Activated naive CD4-positive, alpha-beta T cell treated with anti-CD3 and anti-CD28 coated beads, Interleukin-2, amount 10 ng/mL, durations not matched to agents 7 days and 5 days (primary cell): ENCODE results near the gene UNC5A.

Experiments
- CTCF ChIA-PET: fragments of 350-600 bp; sonication (Branson Sonifier 250); formaldehyde crosslinking; loops from one replicate; lab custom pipeline; 2021; ENCODE audit warnings: antibody characterized with exemption; lab: Charles Lee
- DNase-seq: peaks from one replicate; pipeline ENCODE4 v3.0.0-alpha.2; 2020
- H3K27ac Mint-ChIP-seq: one replicate; pipeline ENCODE4 v1.8.0; 2021; ENCODE audit warnings: mild to moderate bottlenecking, moderate library complexity, mixed read lengths
- H3K27me3 Mint-ChIP-seq: one replicate; pipeline ENCODE4 v1.8.0; 2021; ENCODE audit warnings: mild to moderate bottlenecking, mixed read lengths
- H3K36me3 Mint-ChIP-seq: one replicate; pipeline ENCODE4 v1.8.0; 2021; ENCODE audit warnings: mixed read lengths
- H3K4me1 Mint-ChIP-seq: one replicate; pipeline ENCODE4 v1.8.0; 2021; ENCODE audit warnings: mixed read lengths
- H3K4me3 Mint-ChIP-seq: one replicate; pipeline ENCODE4 v1.8.0; 2021; ENCODE audit warnings: mild to moderate bottlenecking, moderate library complexity, mixed read lengths
- H3K9me3 Mint-ChIP-seq: one replicate; pipeline ENCODE4 v1.8.0; 2021; ENCODE audit warnings: mixed read lengths

UNC5A gene

DNA sequence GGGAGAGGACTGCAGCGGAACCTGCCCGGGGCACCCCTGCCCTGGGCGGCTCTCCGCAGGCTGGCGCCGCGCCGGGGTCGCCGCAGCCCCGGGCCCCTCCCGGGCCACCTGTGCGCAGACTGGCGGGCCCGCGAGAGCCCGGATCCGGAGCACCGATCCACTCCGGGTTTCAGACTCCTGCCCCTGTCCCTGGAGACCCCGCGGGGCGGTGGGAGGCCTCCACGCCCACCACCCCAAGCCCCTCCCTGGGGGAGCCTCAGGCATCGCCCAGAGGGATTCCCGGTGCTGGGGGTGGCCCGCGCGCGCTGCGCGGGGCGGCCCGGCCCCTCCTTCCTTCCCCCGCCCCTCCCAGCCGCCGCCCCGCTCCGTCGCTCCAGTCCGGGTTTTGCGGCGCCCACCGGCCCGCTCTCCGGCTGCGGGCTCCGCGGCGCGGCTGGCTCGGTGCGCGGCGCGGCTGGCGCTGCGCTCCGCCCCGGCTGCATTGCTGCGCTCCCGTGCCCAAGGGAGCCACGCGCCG is at the start of gene UNC5A:
Gene UNC5A (plus strand): TSS at position 479 of the 517 bp plus-strand sequence. CDS start 192 bp downstream, outside the sequence.
- Mint-ChIP-seq H3K27me3 (peaks cover 91% of the 10 kb centered on the region), H3K4me1 (peaks cover 14% of the 10 kb centered on the region), H3K9me3 (no peaks in the 10 kb centered on the region), H3K4me3 (peak within 1 kb of the TSS; percentile 66), H3K36me3 (no peaks in the 10 kb centered on the region), H3K27ac (no peak within 1 kb of the TSS)
- CTCF ChIA-PET: interaction anchor here (1.2 kb wide), 1 partner anchor 8 kb away, joined by 3 read pairs; no protein-coding TSS in a partner anchor
- peak; percentile 64 for DNase-seq

DNA sequence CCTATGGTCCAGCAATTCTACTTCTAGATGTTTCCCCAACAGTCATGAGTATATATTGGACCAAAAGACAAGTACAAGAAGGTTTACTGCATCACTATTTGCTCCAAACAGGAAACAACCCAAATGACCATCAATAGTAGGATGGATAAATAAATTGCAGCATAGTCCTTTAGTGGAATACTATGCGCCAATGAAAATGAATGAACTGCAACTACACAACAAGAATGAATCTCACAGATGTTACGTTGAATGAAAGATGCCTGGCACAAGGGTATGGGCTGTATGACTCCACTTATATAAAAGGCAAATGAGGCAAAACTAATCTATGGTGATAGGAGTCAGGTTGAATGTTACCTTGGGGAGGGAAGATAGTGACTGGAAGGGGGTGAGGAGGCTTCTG is 48.6 kb upstream of the UNC5A start:
- H3K4me1 Mint-ChIP-seq: no peaks in the 10 kb centered on the region
- CTCF ChIA-PET: no interaction called here
- H3K4me3 Mint-ChIP-seq: no peak overlapping the region
- H3K9me3 Mint-ChIP-seq: no peaks in the 10 kb centered on the region
- no peaks in the 10 kb centered on the region for H3K36me3 Mint-ChIP-seq
- no peak overlapping the region for H3K27ac Mint-ChIP-seq
- peaks cover 25% of the 10 kb centered on the region for H3K27me3 Mint-ChIP-seq
- no peak for DNase-seq

DNA sequence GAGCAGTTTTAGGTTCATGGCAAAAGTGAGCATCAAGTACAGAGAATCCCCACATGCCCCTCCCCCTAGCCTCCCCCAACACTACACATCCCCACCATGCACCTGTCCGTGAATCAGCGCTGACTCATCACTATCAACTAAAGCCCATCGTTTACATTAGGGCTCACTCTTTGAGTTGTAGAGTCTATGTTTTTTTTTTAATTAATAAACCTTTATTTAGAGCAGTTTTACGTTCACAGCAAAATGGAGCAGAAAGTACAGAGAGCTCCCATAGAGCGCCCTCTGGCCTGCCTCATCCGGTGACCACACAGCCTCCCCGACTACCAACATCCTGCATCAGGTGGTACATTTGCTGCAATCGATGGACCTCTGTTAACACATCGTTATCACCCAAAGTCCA is 47.9 kb upstream of the UNC5A start:
- no peak overlapping the region for H3K27ac Mint-ChIP-seq
- no peaks in the 10 kb centered on the region for H3K36me3 Mint-ChIP-seq
- no peak overlapping the region for H3K4me3 Mint-ChIP-seq
- no peaks in the 10 kb centered on the region for H3K4me1 Mint-ChIP-seq
- H3K27me3 Mint-ChIP-seq: peaks cover 25% of the 10 kb centered on the region
- CTCF ChIA-PET: no interaction called here
- H3K9me3 Mint-ChIP-seq: no peaks in the 10 kb centered on the region
- no peak for DNase-seq

DNA sequence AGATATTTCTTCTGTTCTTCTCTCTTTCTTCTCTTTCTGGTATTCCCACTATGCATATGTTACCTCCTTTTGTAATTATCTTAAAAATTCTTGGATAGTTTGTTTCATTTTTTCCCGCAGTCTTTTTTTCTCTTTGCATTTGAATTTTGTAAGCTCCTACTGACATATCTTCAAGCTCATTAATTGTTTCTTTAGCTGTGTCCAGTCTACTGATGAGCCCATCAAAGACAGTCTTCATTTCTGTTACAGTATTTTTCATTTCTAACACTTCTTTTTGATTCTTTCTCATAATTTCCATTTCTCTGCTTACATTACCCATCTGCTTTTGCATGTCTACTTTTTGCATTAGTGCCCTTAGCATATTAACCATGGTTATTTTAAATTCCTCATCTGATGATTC is 44.7 kb upstream of the UNC5A start:
- H3K27me3 Mint-ChIP-seq: peaks cover 29% of the 10 kb centered on the region
- CTCF ChIA-PET: no interaction called here

DNA sequence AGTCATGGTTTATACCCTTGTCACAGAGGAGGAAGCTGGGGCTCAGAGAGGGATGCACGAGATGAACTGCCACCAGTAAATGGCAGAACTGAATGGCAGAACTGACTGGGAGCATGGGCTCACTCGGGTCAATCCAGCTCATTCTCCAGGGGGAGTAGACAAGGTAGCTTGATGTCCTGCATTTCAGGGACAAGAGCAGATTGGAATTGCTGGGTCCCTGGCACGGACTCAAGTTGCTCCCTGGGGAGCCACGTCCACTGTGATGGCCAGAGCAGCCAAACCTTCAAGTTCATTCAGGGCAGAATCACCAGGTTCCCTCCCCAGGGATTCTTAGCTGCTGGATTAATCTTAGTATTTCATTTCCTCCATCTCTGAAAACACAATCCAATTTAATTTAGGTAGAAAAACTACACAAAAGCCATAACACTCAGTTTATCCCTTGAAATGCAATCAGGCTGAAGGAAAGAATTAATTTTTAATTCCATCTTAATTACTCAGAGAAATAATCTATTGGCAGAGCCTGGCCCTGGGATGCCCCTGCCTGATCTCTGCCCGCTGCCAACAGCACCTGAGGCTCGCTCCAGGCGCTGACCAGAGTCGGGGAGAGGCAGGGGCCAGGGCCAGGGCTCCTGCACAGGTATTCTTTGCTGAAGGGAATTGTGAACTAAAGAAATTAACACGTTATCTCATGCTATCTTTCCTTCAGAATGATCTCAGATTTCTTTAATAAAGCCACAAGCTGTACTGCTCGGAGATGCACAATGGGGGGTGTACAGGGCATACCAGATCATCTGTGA is 42.0 kb upstream of the UNC5A start:
- Mint-ChIP-seq H3K36me3 (no peaks in the 10 kb centered on the region), H3K4me1 (no peaks in the 10 kb centered on the region), H3K27ac (no peak overlapping the region), H3K9me3 (no peaks in the 10 kb centered on the region), H3K4me3 (no peak overlapping the region), H3K27me3 (peaks cover 22% of the 10 kb centered on the region)
- CTCF ChIA-PET: no interaction called here
- no peak for DNase-seq

More for the DNA sequence above, 44.7 kb upstream of the UNC5A start:
- no peaks in the 10 kb centered on the region for H3K4me1 Mint-ChIP-seq
- H3K27ac Mint-ChIP-seq: no peak overlapping the region
- H3K9me3 Mint-ChIP-seq: no peaks in the 10 kb centered on the region
- DNase-seq: no peak
- no peak overlapping the region for H3K4me3 Mint-ChIP-seq
- H3K36me3 Mint-ChIP-seq: no peaks in the 10 kb centered on the region

DNA sequence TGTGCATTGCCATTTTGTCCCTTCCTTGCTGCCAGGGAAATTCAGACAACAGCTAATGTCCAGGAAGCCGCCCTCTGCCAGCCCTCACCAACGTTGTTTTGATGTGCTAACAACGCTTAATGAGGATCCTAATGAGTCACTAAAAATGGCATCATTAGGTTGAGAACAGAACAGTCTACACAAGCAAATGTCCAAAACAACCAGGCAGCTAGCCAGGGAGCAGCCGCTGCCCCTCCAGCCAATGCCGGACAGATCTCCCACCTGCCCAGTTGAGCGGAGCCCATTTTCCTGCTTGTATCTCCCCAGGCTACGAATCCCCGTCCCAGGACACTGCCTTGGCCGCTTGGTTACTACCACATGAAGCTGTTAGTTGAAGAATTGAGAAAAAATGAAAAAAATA is 40.4 kb upstream of the UNC5A start:
- H3K27ac Mint-ChIP-seq: no peak overlapping the region
- no peaks in the 10 kb centered on the region for H3K36me3 Mint-ChIP-seq
- CTCF ChIA-PET: no interaction called here
- no peak overlapping the region for H3K4me3 Mint-ChIP-seq
- H3K27me3 Mint-ChIP-seq: peaks cover 29% of the 10 kb centered on the region
- H3K4me1 Mint-ChIP-seq: no peaks in the 10 kb centered on the region
- no peak for DNase-seq
- H3K9me3 Mint-ChIP-seq: no peaks in the 10 kb centered on the region

DNA sequence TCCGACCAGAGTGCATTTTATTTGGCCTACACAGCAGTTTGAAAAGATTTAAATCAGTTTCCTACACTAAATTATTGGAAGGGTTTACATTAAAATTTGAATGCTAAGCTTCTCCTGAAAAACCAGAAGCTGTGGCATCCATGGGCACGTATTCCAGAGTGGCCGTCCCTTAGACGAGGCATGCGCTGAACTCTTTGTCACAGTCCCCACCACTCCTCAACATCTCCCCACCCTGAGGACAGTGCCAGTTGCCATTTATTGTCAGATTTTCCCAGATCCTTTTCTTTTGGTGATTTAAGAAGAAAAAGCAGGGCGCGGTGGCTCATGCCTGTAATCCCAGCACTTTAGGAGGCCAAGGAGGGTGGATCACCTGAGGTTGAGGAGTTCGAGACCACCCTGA is 39.9 kb upstream of the UNC5A start:
- Mint-ChIP-seq H3K4me1 (no peaks in the 10 kb centered on the region), H3K36me3 (no peaks in the 10 kb centered on the region), H3K4me3 (no peak overlapping the region), H3K9me3 (no peaks in the 10 kb centered on the region), H3K27ac (no peak overlapping the region), H3K27me3 (peaks cover 31% of the 10 kb centered on the region)
- no peak for DNase-seq
- CTCF ChIA-PET: no interaction called here

DNA sequence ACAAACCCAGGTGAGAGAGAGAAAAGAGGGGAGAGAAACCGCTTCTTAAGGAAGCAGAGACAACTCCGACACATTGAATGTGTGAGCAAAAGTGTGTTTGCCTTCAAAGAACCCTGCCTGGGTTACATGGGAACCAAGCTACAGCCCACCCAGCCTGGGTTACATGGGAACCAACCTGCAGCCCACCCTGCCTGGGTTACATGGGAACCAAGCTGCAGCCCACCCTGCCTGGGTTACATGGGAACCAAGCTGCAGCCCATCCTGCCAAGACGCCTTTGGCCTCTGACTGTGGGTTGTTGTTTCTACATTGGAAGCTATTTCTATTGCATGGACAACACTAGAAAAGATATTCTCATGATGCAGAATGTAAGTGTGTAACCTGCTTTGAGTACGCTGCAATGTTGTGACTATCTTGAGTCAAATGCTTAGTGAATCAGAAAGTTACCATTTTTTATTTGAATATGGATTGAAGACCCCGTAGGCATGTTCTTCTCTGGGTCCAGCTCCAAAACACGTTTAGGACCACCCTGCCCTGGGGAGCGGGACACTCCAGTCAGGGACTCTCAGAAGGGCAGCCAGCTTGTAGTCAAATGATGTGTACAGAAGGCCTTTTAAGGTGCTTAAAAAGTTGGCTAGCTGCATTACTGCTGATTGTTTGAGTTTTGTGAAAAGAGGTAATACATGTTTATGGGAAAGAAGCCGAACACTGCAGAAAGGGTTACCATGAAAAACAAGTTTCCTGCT is 39.1 kb upstream of the UNC5A start:
- no peaks in the 10 kb centered on the region for H3K36me3 Mint-ChIP-seq
- no peak overlapping the region for H3K4me3 Mint-ChIP-seq
- H3K27me3 Mint-ChIP-seq: peaks cover 33% of the 10 kb centered on the region

DNA sequence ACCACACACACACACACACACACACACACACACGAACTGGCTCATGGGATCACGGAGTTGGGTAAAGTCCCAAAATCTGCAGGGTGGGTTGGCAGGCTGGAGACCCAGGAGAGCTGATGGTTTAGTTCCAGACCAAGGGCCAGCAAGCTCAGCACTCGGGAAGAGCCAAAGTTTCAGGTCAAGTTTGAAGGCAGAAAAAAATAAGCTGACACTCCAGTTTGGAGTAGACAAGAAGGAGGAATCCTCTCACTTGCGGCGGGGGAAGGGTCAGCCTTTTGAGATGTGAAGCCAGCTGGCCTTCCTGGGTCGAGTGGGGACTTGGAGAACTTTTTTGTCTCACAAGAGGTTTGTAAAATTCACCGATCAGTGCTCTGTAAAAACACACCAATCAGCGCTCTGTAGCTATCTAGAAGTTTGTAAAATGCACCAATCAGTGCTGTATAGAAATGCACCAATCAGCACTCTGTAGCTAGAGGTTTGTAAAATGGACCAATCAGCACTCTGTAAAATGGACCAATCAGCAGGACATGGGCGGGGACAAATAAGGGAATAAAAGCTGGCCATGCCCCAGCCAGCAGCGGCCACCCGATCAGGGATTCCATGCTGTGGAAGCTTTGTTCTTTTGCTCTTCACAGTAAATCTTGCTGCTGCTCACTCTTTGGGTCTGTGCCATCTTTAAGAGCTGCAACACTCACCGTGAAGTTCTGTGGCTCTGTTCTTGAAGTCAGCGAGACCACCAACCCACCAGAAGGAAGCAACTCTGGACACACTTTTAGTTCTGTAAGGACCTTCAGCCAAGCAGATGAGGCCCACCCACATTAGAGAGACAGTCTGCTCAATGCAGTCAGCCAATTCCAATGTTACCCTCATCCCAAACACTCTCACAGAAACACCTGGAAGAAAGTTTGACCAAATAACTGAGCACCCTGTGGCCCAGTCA is 37.8 kb upstream of the UNC5A start:
- H3K36me3 Mint-ChIP-seq: no peaks in the 10 kb centered on the region
- no peak overlapping the region for H3K4me3 Mint-ChIP-seq
- no peak overlapping the region for H3K27ac Mint-ChIP-seq
- CTCF ChIA-PET: interaction anchor here (0.6 kb wide), 1 partner anchor 12 kb away, joined by 3 read pairs; no protein-coding TSS in a partner anchor
- H3K27me3 Mint-ChIP-seq: peaks cover 34% of the 10 kb centered on the region
- no peaks in the 10 kb centered on the region for H3K4me1 Mint-ChIP-seq
- no peaks in the 10 kb centered on the region for H3K9me3 Mint-ChIP-seq
- DNase-seq: no peak

More for the DNA sequence above, 39.1 kb upstream of the UNC5A start:
- H3K9me3 Mint-ChIP-seq: no peaks in the 10 kb centered on the region
- no peaks in the 10 kb centered on the region for H3K4me1 Mint-ChIP-seq
- DNase-seq: no peak
- CTCF ChIA-PET: no interaction called here
- no peak overlapping the region for H3K27ac Mint-ChIP-seq

DNA sequence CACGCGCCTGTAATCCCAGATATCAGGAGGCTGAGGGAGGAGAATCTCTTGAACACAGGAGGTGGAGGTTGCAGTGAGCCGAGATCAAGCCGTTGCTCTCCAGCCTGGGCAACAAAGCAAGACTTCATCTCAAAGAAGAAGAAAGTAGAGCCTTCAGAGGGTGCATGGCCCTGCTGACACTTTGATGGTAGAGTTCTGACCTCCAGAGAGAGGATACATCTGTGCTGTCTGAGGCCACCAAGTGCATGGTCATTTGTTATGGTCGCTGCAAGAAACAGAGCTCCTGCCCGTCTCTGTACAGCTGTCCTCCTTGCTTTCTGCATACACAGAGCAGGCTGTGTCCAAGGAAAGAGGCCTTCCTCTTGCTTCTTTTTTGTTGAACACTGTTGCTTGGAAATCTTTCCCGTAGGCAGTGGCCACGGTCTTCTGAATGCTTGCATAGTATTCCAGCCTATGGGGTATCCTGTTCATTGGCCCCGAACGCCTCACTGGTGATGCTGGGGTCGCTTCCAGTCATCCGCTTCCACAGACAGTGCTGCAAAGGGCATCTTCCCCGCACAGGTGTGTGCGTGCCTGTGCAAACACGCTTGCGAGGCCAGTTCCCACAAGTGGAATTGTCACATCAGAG is 36.8 kb upstream of the UNC5A start:
- H3K36me3 Mint-ChIP-seq: no peaks in the 10 kb centered on the region
- no peak overlapping the region for H3K4me3 Mint-ChIP-seq
- no peak overlapping the region for H3K27ac Mint-ChIP-seq
- CTCF ChIA-PET: no interaction called here
- no peak for DNase-seq
- H3K9me3 Mint-ChIP-seq: no peaks in the 10 kb centered on the region
- peaks cover 30% of the 10 kb centered on the region for H3K27me3 Mint-ChIP-seq
- no peaks in the 10 kb centered on the region for H3K4me1 Mint-ChIP-seq

DNA sequence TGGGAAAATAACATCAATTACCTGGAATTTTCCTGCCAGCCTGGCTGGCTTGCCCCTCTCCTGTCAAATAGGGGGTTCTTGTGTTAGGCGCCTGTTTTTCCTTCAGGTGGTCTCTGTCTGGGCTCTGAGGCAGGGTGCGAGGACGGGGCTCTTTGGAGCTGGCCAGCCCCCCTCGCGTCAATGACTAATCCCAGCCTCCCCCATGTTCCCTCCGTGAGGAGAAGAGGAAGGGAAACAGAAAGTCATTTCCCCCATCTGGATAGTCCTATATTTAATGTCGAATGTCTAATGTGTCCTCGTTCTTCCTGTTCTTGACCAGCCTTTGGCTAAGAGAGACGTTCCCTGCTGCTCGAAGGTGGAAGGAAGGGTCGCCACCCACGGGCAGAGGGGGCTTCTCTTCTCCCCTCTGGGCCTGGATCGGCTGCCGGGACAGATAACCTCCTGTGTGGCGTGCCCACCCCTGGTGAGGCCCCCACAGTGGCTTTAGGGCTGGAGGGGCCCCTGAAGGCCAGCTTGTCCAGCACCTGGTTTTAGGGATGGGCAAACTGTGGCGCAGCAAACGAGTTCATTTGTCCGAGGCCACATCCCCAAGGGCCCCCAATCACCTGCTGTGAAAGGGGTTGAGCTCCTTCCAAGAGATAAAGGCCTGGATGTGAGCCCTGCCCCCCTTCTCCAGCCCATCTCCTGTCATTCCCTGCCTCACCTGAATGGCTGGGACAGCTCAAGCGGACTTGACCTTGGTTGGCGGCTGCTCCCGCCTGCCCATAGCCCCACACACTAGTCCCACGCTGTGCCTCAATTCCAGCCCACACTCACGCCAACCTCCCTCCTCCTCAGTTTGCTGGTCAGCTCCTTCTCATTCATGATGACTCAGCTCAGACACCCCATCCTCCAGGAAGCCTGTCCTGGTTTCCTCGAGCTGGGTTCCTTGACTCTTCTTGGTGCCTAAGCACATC is 35.9 kb upstream of the UNC5A start:
- Mint-ChIP-seq H3K27me3 (peaks cover 33% of the 10 kb centered on the region), H3K27ac (no peak overlapping the region), H3K36me3 (no peaks in the 10 kb centered on the region), H3K4me3 (no peak overlapping the region), H3K4me1 (no peaks in the 10 kb centered on the region), H3K9me3 (no peaks in the 10 kb centered on the region)
- CTCF ChIA-PET: no interaction called here
- no peak for DNase-seq

DNA sequence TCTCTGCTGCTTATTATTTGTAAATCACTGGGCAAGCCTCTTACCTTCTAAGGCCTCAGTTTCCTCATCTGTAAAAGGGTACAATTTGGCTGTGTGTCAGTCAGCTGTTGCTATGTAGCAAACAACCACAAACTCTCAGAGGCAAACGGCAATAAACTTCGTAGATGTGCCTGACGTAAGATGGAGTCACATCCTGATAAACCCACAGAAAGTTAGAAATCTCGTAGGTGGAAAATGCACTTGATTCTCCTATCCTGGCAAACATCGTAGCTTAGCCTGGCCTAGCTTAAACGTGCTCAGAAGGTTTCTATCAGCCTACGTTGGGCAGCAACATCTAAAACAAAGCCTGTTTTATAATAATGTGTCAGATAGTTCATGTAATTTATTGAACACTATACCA is 35.0 kb upstream of the UNC5A start:
- no peak overlapping the region for H3K4me3 Mint-ChIP-seq
- peaks cover 32% of the 10 kb centered on the region for H3K27me3 Mint-ChIP-seq
- no peaks in the 10 kb centered on the region for H3K36me3 Mint-ChIP-seq
- H3K4me1 Mint-ChIP-seq: no peaks in the 10 kb centered on the region
- CTCF ChIA-PET: no interaction called here
- no peak for DNase-seq
- H3K27ac Mint-ChIP-seq: no peak overlapping the region
- H3K9me3 Mint-ChIP-seq: no peaks in the 10 kb centered on the region
